Activated CD4-positive, alpha-beta T cell treated with anti-CD3 and anti-CD28 coated beads for 36 hours (primary cell): ENCODE measurements around the gene AAR2. TPM values are rescaled to one million over a fixed set of nuclear protein-coding genes. Genes with fewer than 3 reads are reported as not detected.

Source experiments
- ATAC-seq: fragments of 200-7000 bp; cut with Tn5 transposase; one replicate; pipeline ENCODE4 v1.10.0; 2021; ENCODE audit warnings: mild to moderate bottlenecking, moderate library complexity
- CTCF ChIA-PET: fragments of 350-600 bp; sonication (Branson Sonifier 250); formaldehyde crosslinking; loops from one replicate; lab custom pipeline; 2021; ENCODE audit warnings: antibody characterized with exemption; lab: Charles Lee
- POLR2A ChIA-PET: fragments of 350-600 bp; sonication (Branson Sonifier 250); formaldehyde crosslinking; loops from one replicate; lab custom pipeline; 2021; ENCODE audit warnings: antibody characterized with exemption, inconsistent platforms; lab: Charles Lee
- DNase-seq: peaks from one replicate; pipeline ENCODE4 v3.0.0-alpha.2; 2020
- H3K27ac Mint-ChIP-seq: one replicate; pipeline ENCODE4 v1.8.0; 2021; ENCODE audit warnings: mixed read lengths
- H3K27me3 Mint-ChIP-seq: one replicate; pipeline ENCODE4 v1.8.0; 2021; ENCODE audit warnings: mixed read lengths
- H3K36me3 Mint-ChIP-seq: one replicate; pipeline ENCODE4 v1.8.0; 2021; ENCODE audit warnings: low read depth, mixed read lengths
- H3K4me1 Mint-ChIP-seq: one replicate; pipeline ENCODE4 v1.8.0; 2021; ENCODE audit warnings: mixed read lengths
- H3K4me3 Mint-ChIP-seq: one replicate; pipeline ENCODE4 v1.8.0; 2021; ENCODE audit warnings: mild to moderate bottlenecking, moderate library complexity, mixed read lengths
- H3K9me3 Mint-ChIP-seq: one replicate; pipeline ENCODE4 v1.8.0; 2021; ENCODE audit warnings: low read depth, mixed read lengths
- intact Hi-C, 2 experiments: fragments of 100-400 bp; cut with DNase I in 1 of 2; cut with micrococcal nuclease in 1 of 2; formaldehyde crosslinking; loops; one replicate each; pipeline versions ENCODE4 v1.14.2 to v1.15.1; 2022 to 2024; cut with DNase I, micrococcal nuclease
- total RNA-seq, 2 experiments: library from RNA; stranded (reverse); gene quantifications; one replicate each; pipeline ENCODE4 v1.2.3, GENCODE V29; 2021

The AAR2 gene
- total RNA-seq, 2 experiments from 2014 or later = 18.7 to 20.7 TPM

DNA sequence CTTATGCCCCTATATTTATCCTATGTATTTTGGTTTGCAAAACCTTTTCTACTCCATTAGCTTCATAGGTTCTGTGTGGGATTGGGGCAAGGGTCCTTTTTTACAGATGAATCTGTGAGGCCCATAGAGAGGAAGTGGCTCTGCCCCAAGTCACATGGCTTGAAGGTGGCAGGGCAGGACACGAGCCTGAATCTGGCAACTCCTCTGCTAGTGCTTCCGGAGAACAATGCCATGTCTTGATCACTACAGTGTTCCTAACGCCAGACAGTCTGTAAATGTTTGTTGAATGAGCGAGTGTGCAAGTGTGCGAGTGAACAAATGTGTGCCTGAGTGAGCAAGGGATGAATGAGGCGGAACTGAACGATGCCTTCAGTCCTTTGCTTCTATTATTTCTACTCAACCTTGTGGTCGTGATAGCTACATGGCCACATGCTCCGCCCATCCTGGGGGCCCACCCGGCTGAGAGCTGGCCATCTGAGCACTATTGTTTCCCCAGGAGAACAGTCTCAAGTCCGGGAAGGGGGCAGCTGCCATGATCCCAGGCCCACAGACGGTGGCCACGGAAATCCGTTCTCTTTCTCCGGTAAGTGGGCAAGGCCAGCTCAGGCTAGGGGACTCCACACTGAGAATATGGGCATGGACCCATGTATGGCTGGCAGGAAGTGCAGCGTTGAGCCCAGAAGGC is 17.8 kb upstream of the AAR2 start:
- intact Hi-C loops = no loop called here
- DNase-seq = no peak
- Mint-ChIP-seq H3K4me3 (no peak overlapping the region), H3K36me3 (no peaks in the 10 kb centered on the region), H3K27me3 (no peaks in the 10 kb centered on the region), H3K9me3 (no peaks in the 10 kb centered on the region), H3K4me1 (no peaks in the 10 kb centered on the region), H3K27ac (no peak overlapping the region)
- CTCF ChIA-PET = interaction anchor here (0.6 to 1.5 kb wide), 4 partner anchors 16 to 220 kb away, joined by 3 to 6 read pairs (median 3); no protein-coding TSS in a partner anchor
- POLR2A ChIA-PET = no interaction called here
- no peak for ATAC-seq

DNA sequence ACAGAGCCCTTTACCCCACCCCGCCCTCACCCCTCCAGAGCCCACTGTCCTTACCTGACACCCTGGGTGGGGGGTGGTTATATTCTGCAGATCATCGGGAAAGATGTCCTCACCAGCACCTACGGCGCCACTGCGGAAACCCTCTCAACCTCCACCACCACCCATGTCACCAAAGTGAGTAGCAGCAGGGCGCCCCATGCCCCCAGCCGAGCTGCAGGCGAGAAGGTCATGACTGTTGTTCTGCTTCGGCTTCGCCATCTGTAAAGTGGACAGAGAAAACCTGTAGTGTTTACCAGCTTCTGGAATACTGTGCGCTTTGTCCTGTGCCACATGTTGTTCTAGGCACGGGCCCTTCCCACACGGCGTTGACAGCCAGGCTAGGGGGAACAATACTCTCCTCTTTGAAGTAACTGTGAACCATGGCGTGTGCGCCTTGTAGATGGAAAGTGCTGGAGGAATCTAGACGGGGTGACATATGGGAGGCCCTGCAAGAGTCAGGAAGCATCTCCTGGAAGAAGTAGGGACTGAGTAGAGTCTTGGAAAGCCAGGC is 16.5 kb upstream of the AAR2 start:
- H3K4me1 Mint-ChIP-seq = no peaks in the 10 kb centered on the region
- CTCF ChIA-PET = no interaction called here
- ATAC-seq = no peak
- H3K27ac Mint-ChIP-seq = no peak overlapping the region
- H3K4me3 Mint-ChIP-seq = no peak overlapping the region
- H3K9me3 Mint-ChIP-seq = no peaks in the 10 kb centered on the region
- intact Hi-C loops = no loop called here
- H3K27me3 Mint-ChIP-seq = no peaks in the 10 kb centered on the region
- POLR2A ChIA-PET = no interaction called here
- DNase-seq = no peak
- H3K36me3 Mint-ChIP-seq = no peaks in the 10 kb centered on the region

DNA sequence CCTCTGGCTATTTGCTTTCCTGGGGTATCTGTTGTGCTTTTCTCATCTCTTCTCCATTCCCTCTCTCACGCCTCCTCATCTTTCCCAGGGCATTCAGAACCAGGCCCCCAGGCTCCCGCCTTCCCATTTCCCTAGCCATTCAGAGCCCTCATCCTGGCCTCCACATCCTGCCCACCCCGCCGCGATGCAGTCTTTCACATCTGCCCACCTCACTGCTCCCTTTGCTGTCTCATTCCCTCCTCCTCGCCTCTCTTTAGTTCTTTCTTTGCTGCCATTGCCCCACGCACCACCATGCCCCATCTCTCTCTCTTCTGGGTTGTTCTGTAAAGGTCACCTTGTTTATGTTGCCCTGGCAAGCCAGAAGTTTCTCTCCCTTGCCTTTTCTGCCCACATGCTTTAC is 10.6 kb upstream of the AAR2 start:
- no peaks in the 10 kb centered on the region for H3K9me3 Mint-ChIP-seq
- H3K27me3 Mint-ChIP-seq = no peaks in the 10 kb centered on the region
- CTCF ChIA-PET = interaction anchor here (0.6 kb wide), 1 partner anchor 19 kb away, joined by 4 read pairs; no protein-coding TSS in a partner anchor

DNA sequence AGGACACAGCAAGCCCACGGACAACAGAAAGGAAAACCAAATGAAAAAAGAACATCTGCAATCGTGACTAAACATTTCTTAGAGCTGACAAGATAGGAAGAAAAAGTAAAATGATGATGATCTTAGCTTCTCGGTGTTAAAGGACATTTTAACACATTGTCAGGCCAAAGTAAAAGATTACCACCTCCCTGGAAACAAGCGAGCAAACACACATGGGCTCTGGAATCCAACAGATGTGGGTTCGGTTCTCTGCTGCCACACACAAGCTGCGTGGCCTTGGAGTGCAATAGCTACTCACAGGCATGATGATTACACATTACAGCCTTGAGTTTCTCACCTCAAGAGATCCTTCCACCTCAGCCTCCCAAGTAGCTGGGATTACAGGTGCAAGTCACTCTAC is 7.5 kb upstream of the AAR2 start:
- intact Hi-C loops = no loop called here
- no peaks in the 10 kb centered on the region for H3K27me3 Mint-ChIP-seq
- H3K9me3 Mint-ChIP-seq = no peaks in the 10 kb centered on the region
- peaks cover 19% of the 10 kb centered on the region for H3K4me1 Mint-ChIP-seq
- peak; percentile 64 for ATAC-seq
- peak; percentile 23 for DNase-seq
- H3K4me3 Mint-ChIP-seq = no peak overlapping the region
- POLR2A ChIA-PET = no interaction called here
- no peaks in the 10 kb centered on the region for H3K36me3 Mint-ChIP-seq
- CTCF ChIA-PET = interaction anchor here (0.6 to 1.0 kb wide), 4 partner anchors 18 to 236 kb away, joined by 3 to 5 read pairs (median 4); no protein-coding TSS in a partner anchor
- H3K27ac Mint-ChIP-seq = no peak overlapping the region

More for the DNA sequence above, 10.6 kb upstream of the AAR2 start:
- H3K4me3 Mint-ChIP-seq = no peak overlapping the region
- intact Hi-C loops = no loop called here
- POLR2A ChIA-PET = no interaction called here
- no peak overlapping the region for H3K27ac Mint-ChIP-seq
- ATAC-seq (no peak), DNase-seq (no peak)
- H3K4me1 Mint-ChIP-seq = peaks cover 17% of the 10 kb centered on the region
- no peaks in the 10 kb centered on the region for H3K36me3 Mint-ChIP-seq

DNA sequence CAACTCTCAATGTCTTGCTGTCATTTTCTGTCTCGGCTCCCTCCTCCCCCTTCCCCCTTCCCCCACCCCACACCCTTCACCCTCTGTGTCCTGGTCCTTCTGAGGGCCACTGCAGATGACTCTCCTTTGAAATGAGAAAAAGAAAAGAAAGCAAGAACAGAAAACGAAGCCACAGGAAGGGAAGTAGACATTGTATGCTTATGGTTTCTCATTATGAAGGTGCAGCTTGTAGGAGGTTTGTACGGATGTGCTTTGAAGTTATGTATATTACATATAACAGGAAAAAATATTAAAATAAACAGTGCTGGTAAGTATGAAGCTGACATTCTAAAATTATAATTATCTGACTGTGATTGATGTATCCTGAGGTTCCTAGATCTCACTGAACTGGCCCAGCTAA is 6.3 kb upstream of the AAR2 start:
- H3K9me3 Mint-ChIP-seq = no peaks in the 10 kb centered on the region
- H3K27ac Mint-ChIP-seq = peak overlapping the region; percentile 58
- H3K27me3 Mint-ChIP-seq = no peaks in the 10 kb centered on the region
- H3K4me3 Mint-ChIP-seq = no peak overlapping the region
- ATAC-seq (peak; percentile 53), DNase-seq (no peak)
- no peaks in the 10 kb centered on the region for H3K36me3 Mint-ChIP-seq
- H3K4me1 Mint-ChIP-seq = peaks cover 19% of the 10 kb centered on the region
- ChIA-PET POLR2A (no interaction called here), CTCF (interaction anchor here (1.2 kb wide), 1 partner anchor 20 kb away, joined by 4 read pairs; no protein-coding TSS in a partner anchor)
- intact Hi-C loops = no loop called here

DNA sequence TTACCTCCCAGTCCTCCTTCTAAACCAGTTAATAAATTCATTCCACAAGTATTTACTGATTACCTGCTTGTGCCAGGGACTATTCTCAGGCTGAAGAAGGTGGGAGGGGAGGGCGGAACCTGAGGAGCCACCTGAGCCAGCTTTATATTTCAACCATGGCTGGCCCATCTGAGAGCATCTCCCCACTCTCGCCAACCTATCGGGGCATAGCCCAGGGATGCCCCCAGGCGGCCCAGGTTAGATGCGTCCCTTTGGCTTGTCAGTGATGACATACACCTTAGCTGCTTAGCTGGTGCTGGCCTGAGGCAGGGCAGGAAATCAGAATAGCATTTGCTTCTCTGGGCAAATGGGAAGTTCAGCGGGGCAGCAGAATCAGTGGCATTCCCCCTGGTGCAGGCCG is 4.9 kb upstream of the AAR2 start:
- Mint-ChIP-seq H3K4me3 (no peak overlapping the region), H3K27ac (no peak overlapping the region), H3K4me1 (peaks cover 24% of the 10 kb centered on the region), H3K36me3 (no peaks in the 10 kb centered on the region), H3K9me3 (no peaks in the 10 kb centered on the region), H3K27me3 (no peaks in the 10 kb centered on the region)
- ChIA-PET POLR2A (no interaction called here), CTCF (interaction anchor here (0.6 to 1.2 kb wide), 2 partner anchors 19 to 201 kb away, joined by 3 to 4 read pairs; no protein-coding TSS in a partner anchor)
- no peak for ATAC-seq
- DNase-seq = no peak
- intact Hi-C loops = no loop called here

DNA sequence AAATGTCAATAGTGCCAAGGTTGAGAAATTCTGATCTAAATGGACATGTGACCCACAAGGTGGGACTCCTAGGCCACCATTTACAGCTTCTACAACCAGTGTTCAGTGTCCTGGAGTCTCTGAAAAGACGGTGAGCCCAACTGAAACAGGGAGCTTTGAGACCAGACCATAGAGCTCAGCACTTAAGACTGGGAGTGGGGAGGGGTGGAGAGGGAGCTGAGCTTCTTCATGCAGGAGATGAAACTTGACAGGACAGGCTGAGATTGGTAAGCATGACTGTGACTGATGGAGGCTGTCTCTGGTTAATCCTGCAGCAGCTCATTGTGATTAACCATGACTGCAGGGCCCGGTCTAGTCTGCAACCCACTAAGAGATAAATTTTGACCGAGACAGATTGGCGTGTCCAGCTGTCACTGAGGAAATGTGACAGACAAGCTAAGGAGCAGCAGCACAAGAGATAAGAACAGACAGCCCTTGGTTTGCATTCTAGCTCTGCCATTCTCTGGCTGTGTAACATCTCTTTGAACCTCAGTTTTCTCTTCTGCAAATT is 1.4 kb upstream of the AAR2 start:
- Mint-ChIP-seq H3K36me3 (peaks cover 21% of the 10 kb centered on the region), H3K4me3 (no peak overlapping the region), H3K27me3 (no peaks in the 10 kb centered on the region), H3K27ac (no peak overlapping the region), H3K9me3 (no peaks in the 10 kb centered on the region), H3K4me1 (peaks cover 42% of the 10 kb centered on the region)
- ChIA-PET CTCF (interaction anchor here (0.6 kb wide), 1 partner anchor 21 kb away, joined by 4 read pairs; no protein-coding TSS in a partner anchor), POLR2A (interaction anchor here (0.5 kb wide), 1 partner anchor 512 kb away, joined by 4 read pairs; no protein-coding TSS in a partner anchor)
- ATAC-seq (no peak), DNase-seq (no peak)
- intact Hi-C loops = loop anchor here in 1 of 2 experiments (5.0 kb wide), 2 partner anchors 537 to 823 kb away; partner anchors contain the start of genes DSN1 and UQCC1

DNA sequence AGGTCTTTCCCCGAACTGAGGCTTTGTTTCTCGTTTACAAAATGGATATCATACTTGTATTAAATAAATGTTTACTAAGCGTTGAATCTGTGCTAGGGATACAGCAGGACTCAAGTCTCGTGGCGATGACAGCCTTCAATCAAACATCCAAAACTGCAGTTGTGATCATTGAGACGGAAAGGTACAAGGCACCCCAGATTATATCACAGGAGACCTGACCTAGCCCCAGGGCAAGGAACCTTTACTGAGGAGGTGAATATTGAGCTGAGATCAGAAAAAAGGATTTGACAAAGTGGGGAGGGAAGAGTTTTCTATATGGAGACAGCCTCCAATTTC is 476 bp downstream of the AAR2 start:
- intact Hi-C loops = loop anchor here in 1 of 2 experiments (1.0 to 5.0 kb wide), 6 partner anchors 186 to 824 kb away; partner anchors contain the start of genes DSN1, ERGIC3, SCAND1 and UQCC1
- ChIA-PET CTCF (interaction anchor here (1.0 to 2.3 kb wide), 5 partner anchors 9 to 283 kb away, joined by 3 to 8 read pairs (median 5); partner anchors contain the start of gene SCAND1), POLR2A (interaction anchor here (1.1 kb wide), 1 partner anchor 236 kb away, joined by 3 read pairs; no protein-coding TSS in a partner anchor)
- DNase-seq (no peak), ATAC-seq (peak; percentile 18)
- no peaks in the 10 kb centered on the region for H3K9me3 Mint-ChIP-seq
- H3K27ac Mint-ChIP-seq = peak overlapping the region; percentile 81
- peaks cover 32% of the 10 kb centered on the region for H3K4me1 Mint-ChIP-seq
- no peaks in the 10 kb centered on the region for H3K27me3 Mint-ChIP-seq
- H3K36me3 Mint-ChIP-seq = peaks cover 37% of the 10 kb centered on the region
- H3K4me3 Mint-ChIP-seq = peak overlapping the region; percentile 78

DNA sequence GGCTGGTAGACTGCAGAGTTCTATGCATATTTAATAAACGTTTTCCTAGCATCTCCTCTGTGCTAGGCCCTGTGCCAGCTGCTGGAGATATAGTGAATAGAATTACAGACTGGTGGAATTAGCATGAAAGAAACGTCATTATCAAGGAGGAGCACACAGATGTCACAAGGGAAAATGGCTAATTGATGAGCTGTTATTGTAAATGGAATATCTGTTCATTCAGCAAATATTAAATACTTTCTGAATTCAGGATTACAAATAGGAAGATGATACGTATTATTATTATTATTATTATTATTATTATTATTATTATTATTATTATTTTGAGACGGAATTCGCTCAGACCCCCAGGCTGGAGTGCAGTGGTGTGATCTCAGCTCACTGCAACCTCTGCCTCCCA is 1.2 kb downstream of the AAR2 start:
- ATAC-seq = no peak
- no peak for DNase-seq
- no peaks in the 10 kb centered on the region for H3K9me3 Mint-ChIP-seq
- H3K27me3 Mint-ChIP-seq = no peaks in the 10 kb centered on the region
- peak overlapping the region; percentile 81 for H3K27ac Mint-ChIP-seq
- peak overlapping the region; percentile 78 for H3K4me3 Mint-ChIP-seq
- CTCF ChIA-PET = interaction anchor here (0.5 to 2.3 kb wide), 6 partner anchors 13 to 990 kb away, joined by 3 to 8 read pairs (median 5); partner anchors contain the start of gene SCAND1
- peaks cover 32% of the 10 kb centered on the region for H3K4me1 Mint-ChIP-seq
- H3K36me3 Mint-ChIP-seq = peaks cover 37% of the 10 kb centered on the region
- POLR2A ChIA-PET = no interaction called here
- intact Hi-C loops = loop anchor here in 1 of 2 experiments (5.0 kb wide), 2 partner anchors 535 to 825 kb away; partner anchors contain the start of genes DSN1 and UQCC1

DNA sequence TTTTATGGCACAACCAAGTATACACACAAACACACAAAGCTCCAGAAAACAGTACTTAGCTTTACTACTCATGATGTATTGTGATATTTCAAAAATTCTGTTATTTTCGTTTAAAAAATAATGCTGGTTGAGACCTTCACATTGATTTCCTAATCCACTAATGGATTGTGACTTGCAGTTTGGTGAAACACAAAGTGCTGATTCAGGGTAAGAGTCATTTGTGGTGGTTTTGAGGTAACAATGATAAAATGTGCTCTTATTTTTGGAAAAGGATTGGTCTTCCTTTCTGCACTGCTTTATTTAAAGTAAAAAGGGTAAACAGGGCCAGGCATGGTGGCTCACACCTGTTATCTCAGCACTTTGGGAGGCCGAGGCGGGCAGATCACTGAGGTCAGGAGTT is 1.9 kb downstream of the AAR2 start:
- ATAC-seq (no peak), DNase-seq (no peak)
- Mint-ChIP-seq H3K9me3 (no peaks in the 10 kb centered on the region), H3K4me1 (peaks cover 32% of the 10 kb centered on the region), H3K27ac (no peak overlapping the region), H3K36me3 (peaks cover 37% of the 10 kb centered on the region), H3K4me3 (peak overlapping the region; percentile 43), H3K27me3 (no peaks in the 10 kb centered on the region)
- intact Hi-C loops = loop anchor here in 1 of 2 experiments (5.0 kb wide), 2 partner anchors 534 to 826 kb away; partner anchors contain the start of genes DSN1 and UQCC1
- POLR2A ChIA-PET = no interaction called here
- CTCF ChIA-PET = interaction anchor here (0.5 to 2.3 kb wide), 7 partner anchors 12 to 991 kb away, joined by 3 to 8 read pairs (median 5); partner anchors contain the start of gene SCAND1

DNA sequence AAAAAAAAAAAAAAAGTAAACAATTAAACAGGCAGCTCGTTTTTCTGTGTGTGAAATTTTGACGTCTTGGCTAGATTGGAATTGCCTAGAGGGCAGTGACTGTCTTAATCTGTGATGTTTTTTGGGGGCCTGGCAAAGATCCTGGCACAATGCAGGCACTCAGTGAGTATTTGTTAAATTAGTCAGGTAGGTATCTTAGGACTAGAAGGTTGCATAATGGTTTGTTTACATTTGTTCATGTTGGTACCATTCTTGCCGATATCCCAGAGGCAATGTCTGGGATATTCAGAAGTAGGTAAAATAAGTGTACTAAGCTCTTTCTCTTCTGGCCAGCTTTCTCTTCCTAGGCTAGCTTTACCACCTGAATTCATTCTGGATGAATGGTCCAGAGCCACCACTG is 2.5 kb downstream of the AAR2 start:
- no peaks in the 10 kb centered on the region for H3K9me3 Mint-ChIP-seq
- intact Hi-C loops = loop anchor here in 1 of 2 experiments (5.0 kb wide), 2 partner anchors 534 to 826 kb away; partner anchors contain the start of genes DSN1 and UQCC1
- DNase-seq (no peak), ATAC-seq (no peak)
- peaks cover 40% of the 10 kb centered on the region for H3K36me3 Mint-ChIP-seq
- H3K4me3 Mint-ChIP-seq = no peak overlapping the region
- no peak overlapping the region for H3K27ac Mint-ChIP-seq
- peaks cover 32% of the 10 kb centered on the region for H3K4me1 Mint-ChIP-seq
- POLR2A ChIA-PET = interaction anchor here (0.5 kb wide), 1 partner anchor 33 kb away, joined by 3 read pairs; no protein-coding TSS in a partner anchor
- no peaks in the 10 kb centered on the region for H3K27me3 Mint-ChIP-seq
- CTCF ChIA-PET = interaction anchor here (0.6 to 1.5 kb wide), 4 partner anchors 35 to 622 kb away, joined by 3 to 6 read pairs (median 3); no protein-coding TSS in a partner anchor
